Measurements from ENCODE around the gene SLC8A1. TPM values are rescaled to one million over a fixed set of nuclear protein-coding genes. Genes with fewer than 3 reads are reported as not detected.

The SLC8A1 gene
- total RNA-seq, 2 experiments from 2014 or later, result 0.47 to 0.59 TPM

- TF ChIP-seq CTCF (IDR thresholded peaks at IDR 0.05), result no peak
- no peaks in the 10 kb centered on the region for H3K27me3 ChIP-seq (ENCODE audit: control insufficient read depth in 1 of 2, insufficient read depth in 2 of 2, low read length in 2 of 2)
- no peaks in the 10 kb centered on the region for H3K4me1 ChIP-seq (ENCODE audit: insufficient read depth, low read length)
- CTCF ChIA-PET, result no interaction called here
- no peak overlapping the region for H3K27ac ChIP-seq (ENCODE audit: low read depth in 1 of 2, low read length in 2 of 2)
- H3K4me3 ChIP-seq (ENCODE audit: low read length), result no peak overlapping the region
- Mint-ChIP-seq H3K36me3 (ENCODE audit: low read depth) (no peaks in the 10 kb centered on the region), H3K27ac (no peak overlapping the region), H3K9me3 (no peaks in the 10 kb centered on the region), H3K4me1 (ENCODE audit: low read depth) (no peaks in the 10 kb centered on the region), H3K27me3 (no peaks in the 10 kb centered on the region), H3K4me3 (no peak overlapping the region)
- ATAC-seq (ENCODE audit: poor library complexity) (no peak), DNase-seq (no peak)
- intact Hi-C loops (cut with DNase I, micrococcal nuclease), result no loop called here
- POLR2A ChIA-PET, result no interaction called here
- no peaks in the 10 kb centered on the region for H3K36me3 ChIP-seq (ENCODE audit: insufficient read depth, low read length)
- no peaks in the 10 kb centered on the region for H3K9me3 ChIP-seq (ENCODE audit: control insufficient read depth in 1 of 2, insufficient read depth in 1 of 2, low read length in 2 of 2)
Measured at GRCh38 chr2:40300391-40300790, 151.5 kb downstream of the SLC8A1 start.

- no peak overlapping the region for H3K4me3 Mint-ChIP-seq
- no peaks in the 10 kb centered on the region for H3K9me3 Mint-ChIP-seq
- no peaks in the 10 kb centered on the region for H3K27me3 Mint-ChIP-seq
- intact Hi-C loops (cut with DNase I, micrococcal nuclease), result no loop called here
- no peaks in the 10 kb centered on the region for H3K4me1 ChIP-seq (ENCODE audit: insufficient read depth, low read length)
- no peak for ATAC-seq (ENCODE audit: poor library complexity)
- no peak for TF ChIP-seq CTCF (IDR thresholded peaks at IDR 0.05)
- ChIA-PET POLR2A (no interaction called here), CTCF (no interaction called here)
- H3K36me3 ChIP-seq (ENCODE audit: insufficient read depth, low read length), result no peaks in the 10 kb centered on the region
- no peak overlapping the region for H3K27ac ChIP-seq (ENCODE audit: low read depth in 1 of 2, low read length in 2 of 2)
- no peak overlapping the region for H3K27ac Mint-ChIP-seq
- no peaks in the 10 kb centered on the region for H3K9me3 ChIP-seq (ENCODE audit: control insufficient read depth in 1 of 2, insufficient read depth in 1 of 2, low read length in 2 of 2)
- H3K36me3 Mint-ChIP-seq (ENCODE audit: low read depth), result no peaks in the 10 kb centered on the region
- no peaks in the 10 kb centered on the region for H3K4me1 Mint-ChIP-seq (ENCODE audit: low read depth)
- H3K4me3 ChIP-seq (ENCODE audit: low read length), result no peak overlapping the region
- DNase-seq, result no peak
- H3K27me3 ChIP-seq (ENCODE audit: control insufficient read depth in 1 of 2, insufficient read depth in 2 of 2, low read length in 2 of 2), result no peaks in the 10 kb centered on the region
Measured at GRCh38 chr2:40299781-40300180, 152.1 kb downstream of the SLC8A1 start.

- POLR2A ChIA-PET, result no interaction called here
- no peaks in the 10 kb centered on the region for H3K9me3 ChIP-seq (ENCODE audit: control insufficient read depth in 1 of 2, insufficient read depth in 1 of 2, low read length in 2 of 2)
- Mint-ChIP-seq H3K36me3 (ENCODE audit: low read depth) (no peaks in the 10 kb centered on the region), H3K27me3 (no peaks in the 10 kb centered on the region), H3K4me1 (ENCODE audit: low read depth) (no peaks in the 10 kb centered on the region), H3K4me3 (no peak overlapping the region), H3K9me3 (no peaks in the 10 kb centered on the region), H3K27ac (no peak overlapping the region)
- no peak overlapping the region for H3K4me3 ChIP-seq (ENCODE audit: low read length)
- H3K27me3 ChIP-seq (ENCODE audit: control insufficient read depth in 1 of 2, insufficient read depth in 2 of 2, low read length in 2 of 2), result no peaks in the 10 kb centered on the region
- no peak overlapping the region for H3K27ac ChIP-seq (ENCODE audit: low read depth in 1 of 2, low read length in 2 of 2)
- H3K4me1 ChIP-seq (ENCODE audit: insufficient read depth, low read length), result no peaks in the 10 kb centered on the region
- no peak for DNase-seq
- no peak for ATAC-seq (ENCODE audit: poor library complexity)
- intact Hi-C loops (cut with DNase I, micrococcal nuclease), result no loop called here
- no peak for TF ChIP-seq CTCF (IDR thresholded peaks at IDR 0.05)
- CTCF ChIA-PET, result no interaction called here
- H3K36me3 ChIP-seq (ENCODE audit: insufficient read depth, low read length), result no peaks in the 10 kb centered on the region
Measured at GRCh38 chr2:40299173-40299572, 152.7 kb downstream of the SLC8A1 start.
